Heart left ventricle (tissue), 13 donors: ENCODE measurements around the gene PRICKLE2.

Source experiments
- POLR2A ChIP-seq, 2 donors: fragments of 450-650 bp; IDR thresholded peaks; one replicate each; pipeline ENCODE4 v1.6.1; 2017; ENCODE audit warnings: antibody characterized with exemption in 2 of 2, mild to moderate bottlenecking in 2 of 2, moderate library complexity in 2 of 2
- TF ChIP-seq, protein P1 (sequence below), 12 donors: fragments of 200-600 bp; sonication (generic) in 4 of 12; IDR thresholded peaks; one replicate each; pipeline versions ENCODE4 v1.5.0 to v1.8.0; 2018 to 2022; ENCODE audit warnings: antibody characterized with exemption in 12 of 12, mild to moderate bottlenecking in 5 of 12
- donor health status: ischemic (EF 13 %, LVEDD 7.1; RV severe dilation, severe dysfunction).
- donor health status: DM: no; HTN: yes; CAD: no.
- donor health status: DM: no; HTN: no; CAD: no.
- donor health status: ischemic (EF 25% LVEDD 6.9; RV normal size, moderate dysfunction).
- donor health status: ischemic (EF 25% LVEDD 5.7; RV mildly dilated, moderate dysfunction).
- donor health status: ischemic (EF 35%, LVEDD 5.7; RV mildly dilated, moderate dysfunction).
- donor health status: nonischemic (EF 11% LVEDD 7.7; RV severe dilation, severe dysfunction).
- donor health status: DM: yes; HTN: yes; CAD: no.
- donor health status: PGD.
- donor health status: ischemic (EF 29% LVEDD 5.4; RV normal size, mild dysfunction).
- donor health status: nonischemic (EF 23%, LVEDD 6.1; RV moderate dilation, normal function).

- TF ChIP-seq, protein P1, sequence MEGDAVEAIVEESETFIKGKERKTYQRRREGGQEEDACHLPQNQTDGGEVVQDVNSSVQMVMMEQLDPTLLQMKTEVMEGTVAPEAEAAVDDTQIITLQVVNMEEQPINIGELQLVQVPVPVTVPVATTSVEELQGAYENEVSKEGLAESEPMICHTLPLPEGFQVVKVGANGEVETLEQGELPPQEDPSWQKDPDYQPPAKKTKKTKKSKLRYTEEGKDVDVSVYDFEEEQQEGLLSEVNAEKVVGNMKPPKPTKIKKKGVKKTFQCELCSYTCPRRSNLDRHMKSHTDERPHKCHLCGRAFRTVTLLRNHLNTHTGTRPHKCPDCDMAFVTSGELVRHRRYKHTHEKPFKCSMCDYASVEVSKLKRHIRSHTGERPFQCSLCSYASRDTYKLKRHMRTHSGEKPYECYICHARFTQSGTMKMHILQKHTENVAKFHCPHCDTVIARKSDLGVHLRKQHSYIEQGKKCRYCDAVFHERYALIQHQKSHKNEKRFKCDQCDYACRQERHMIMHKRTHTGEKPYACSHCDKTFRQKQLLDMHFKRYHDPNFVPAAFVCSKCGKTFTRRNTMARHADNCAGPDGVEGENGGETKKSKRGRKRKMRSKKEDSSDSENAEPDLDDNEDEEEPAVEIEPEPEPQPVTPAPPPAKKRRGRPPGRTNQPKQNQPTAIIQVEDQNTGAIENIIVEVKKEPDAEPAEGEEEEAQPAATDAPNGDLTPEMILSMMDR (IDR thresholded peaks at IDR 0.05), result no peak
- TF ChIP-seq POLR2A (IDR thresholded peaks at IDR 0.05), result no peak
Observed at GRCh38 chr3:64234571-64234970, 9.3 kb upstream of the PRICKLE2 start.
